ENCODE results near the gene ZCCHC12.

GRCh38 chrX:118853596-118853995, 30.0 kb downstream of the ZCCHC12 start:
- TF ChIP-seq POLR2A (IDR thresholded peaks at IDR 0.05) (no peak), CTCF (IDR thresholded peaks at IDR 0.05) (no peak)
